Calu3 (cell line): ENCODE measurements around the gene IMMP2L. TPM values are rescaled to one million over a fixed set of nuclear protein-coding genes. Genes with fewer than 3 reads are reported as not detected.

Experiments used
- BruUV-seq: library from RNA; stranded (reverse); fragments of 400-500 nt; replicated peaks from 2 replicates; lab custom pipeline; 2021; lab: Mats Ljungman, UMichigan
- CTCF ChIA-PET: fragments of 300-600 bp; sonication (Branson Sonifier 250); formaldehyde crosslinking; loops from one replicate; lab custom pipeline; 2022; ENCODE audit warnings: antibody characterized with exemption; lab: Charles Lee
- DNase-seq: peaks from one replicate; pipeline ENCODE4 v3.0.0; 2022
- H3K27ac Mint-ChIP-seq: one replicate; pipeline ENCODE4 v1.8.0; 2022; ENCODE audit warnings: mixed read lengths; ENCODE audit not compliant: unreplicated experiment
- H3K27me3 Mint-ChIP-seq: one replicate; pipeline ENCODE4 v1.8.0; 2022; ENCODE audit warnings: mixed read lengths; ENCODE audit not compliant: unreplicated experiment
- H3K36me3 Mint-ChIP-seq: one replicate; pipeline ENCODE4 v1.8.0; 2022; ENCODE audit warnings: mild to moderate bottlenecking, moderate library complexity, mixed read lengths; ENCODE audit not compliant: insufficient read depth, unreplicated experiment
- H3K4me1 Mint-ChIP-seq: one replicate; pipeline ENCODE4 v1.8.0; 2022; ENCODE audit warnings: mild to moderate bottlenecking, low read depth, mixed read lengths; ENCODE audit not compliant: unreplicated experiment
- H3K4me3 Mint-ChIP-seq: one replicate; pipeline ENCODE4 v1.8.0; 2022; ENCODE audit warnings: mild to moderate bottlenecking, low read depth, moderate library complexity, mixed read lengths; ENCODE audit not compliant: unreplicated experiment
- H3K9me3 Mint-ChIP-seq: one replicate; pipeline ENCODE4 v1.8.0; 2022; ENCODE audit warnings: low read depth, mixed read lengths; ENCODE audit not compliant: unreplicated experiment
- CTCF ChIP-seq: fragments of 200-600 bp; IDR thresholded peaks from one replicate; pipeline ENCODE4 v1.8.0; 2022; ENCODE audit warnings: antibody characterized with exemption; ENCODE audit not compliant: unreplicated experiment
- intact Hi-C: fragments of 100-400 bp; cut with micrococcal nuclease; formaldehyde crosslinking; loops from one replicate; pipeline ENCODE4 v1.10.0; 2022; ENCODE audit not compliant: unreplicated experiment
- total RNA-seq: library from RNA; stranded (reverse); gene quantifications from 2 replicates; pipeline ENCODE4 v1.2.3, GENCODE V29; 2022

The IMMP2L gene
- total RNA-seq, 1 experiment from 2014 or later: 28.6 TPM

- CTCF ChIA-PET: no interaction called here
- no peak for DNase-seq
- BruUV-seq: no TSS peak
Observed at GRCh38 chr7:110885474-110885873, 676.8 kb downstream of the IMMP2L start.

GRCh38 chr7:110881721-110882120 is 680.6 kb downstream of the IMMP2L start:
- TF ChIP-seq CTCF: no peak
- no peaks in the 10 kb centered on the region for H3K4me1 Mint-ChIP-seq
- no peak for DNase-seq
- CTCF ChIA-PET: no interaction called here
- BruUV-seq: no TSS peak
- no peaks in the 10 kb centered on the region for H3K27me3 Mint-ChIP-seq
- no peak overlapping the region for H3K4me3 Mint-ChIP-seq
- H3K9me3 Mint-ChIP-seq: no peaks in the 10 kb centered on the region
- H3K27ac Mint-ChIP-seq: no peak overlapping the region
- H3K36me3 Mint-ChIP-seq: no peaks in the 10 kb centered on the region
- intact Hi-C loops: no loop called here

More at GRCh38 chr7:110885474-110885873, 676.8 kb downstream of the IMMP2L start:
- intact Hi-C loops: no loop called here
- no peaks in the 10 kb centered on the region for H3K27me3 Mint-ChIP-seq
- H3K27ac Mint-ChIP-seq: no peak overlapping the region
- no peaks in the 10 kb centered on the region for H3K36me3 Mint-ChIP-seq
- H3K4me1 Mint-ChIP-seq: no peaks in the 10 kb centered on the region
- H3K4me3 Mint-ChIP-seq: no peak overlapping the region
- no peak for TF ChIP-seq CTCF
- H3K9me3 Mint-ChIP-seq: no peaks in the 10 kb centered on the region

GRCh38 chr7:110880971-110881370 is 681.3 kb downstream of the IMMP2L start:
- no peak for TF ChIP-seq CTCF
- Mint-ChIP-seq H3K4me3 (no peak overlapping the region), H3K27ac (no peak overlapping the region), H3K4me1 (no peaks in the 10 kb centered on the region), H3K36me3 (no peaks in the 10 kb centered on the region), H3K9me3 (no peaks in the 10 kb centered on the region), H3K27me3 (no peaks in the 10 kb centered on the region)
- CTCF ChIA-PET: no interaction called here
- DNase-seq: no peak
- BruUV-seq: no TSS peak
- intact Hi-C loops: no loop called here

- Mint-ChIP-seq H3K9me3 (no peaks in the 10 kb centered on the region), H3K4me1 (no peaks in the 10 kb centered on the region), H3K4me3 (no peak overlapping the region), H3K27me3 (no peaks in the 10 kb centered on the region), H3K36me3 (no peaks in the 10 kb centered on the region), H3K27ac (no peak overlapping the region)
- intact Hi-C loops: no loop called here
- TF ChIP-seq CTCF: no peak
- CTCF ChIA-PET: no interaction called here
- no peak for DNase-seq
- no TSS peak for BruUV-seq
Observed at GRCh38 chr7:110877016-110877415, 685.3 kb downstream of the IMMP2L start.
